ENCODE data around the gene RPL38.

Gene RPL38

DNA sequence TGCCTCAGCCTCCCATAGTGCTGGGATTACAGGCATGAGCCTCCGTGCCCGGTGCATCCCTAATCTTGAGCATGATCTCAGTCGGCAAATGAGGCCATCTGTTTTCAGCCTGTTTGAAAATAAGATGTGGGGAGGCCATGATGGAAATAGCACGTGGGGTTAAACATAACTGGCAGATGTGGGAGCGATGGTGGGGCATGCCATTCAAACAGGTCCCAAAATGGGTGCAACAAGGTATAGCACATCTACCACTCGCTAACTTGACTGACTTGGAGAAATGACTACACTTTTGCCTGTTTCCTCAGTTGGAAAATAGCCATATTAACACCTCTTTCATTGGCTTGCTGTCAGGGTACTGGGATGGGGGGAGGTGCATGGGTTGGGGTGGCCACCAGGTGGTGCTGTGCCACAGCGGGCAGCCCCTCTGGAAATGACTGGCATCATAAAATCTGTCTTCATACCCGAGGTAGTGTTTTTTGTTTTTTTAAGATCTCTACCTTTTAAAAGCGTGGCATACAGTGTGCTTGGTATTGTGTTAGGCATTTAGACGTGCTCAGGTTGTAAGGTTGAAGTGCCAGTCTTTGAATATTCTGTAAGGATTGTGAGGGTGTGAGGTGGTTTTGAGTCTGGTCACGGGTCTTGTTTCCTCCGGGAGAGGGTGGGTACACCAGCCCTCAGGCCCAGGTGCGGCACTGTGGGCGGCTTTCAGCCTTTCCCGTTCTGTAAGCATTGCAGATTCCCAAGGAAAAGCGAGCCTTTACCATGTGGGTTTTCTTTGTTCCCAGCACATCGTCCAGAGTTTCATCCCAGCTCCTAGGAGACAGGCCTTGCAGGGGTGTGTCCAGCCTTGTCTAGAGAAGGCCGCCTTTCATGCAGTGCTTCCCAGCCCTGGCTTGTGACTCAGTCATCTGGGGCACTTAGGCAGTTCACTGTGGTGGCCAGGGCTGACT, 7.0 kb downstream of the RPL38 start:
- DNase-seq (ENCODE audit: insufficient read length, low spot score) (peak; percentile 82), FAIRE-seq (no peak)
- TF ChIP-seq POLR2A (IDR thresholded peaks at IDR 0.05; ENCODE audit: low read depth, low read length) = no peak

DNA sequence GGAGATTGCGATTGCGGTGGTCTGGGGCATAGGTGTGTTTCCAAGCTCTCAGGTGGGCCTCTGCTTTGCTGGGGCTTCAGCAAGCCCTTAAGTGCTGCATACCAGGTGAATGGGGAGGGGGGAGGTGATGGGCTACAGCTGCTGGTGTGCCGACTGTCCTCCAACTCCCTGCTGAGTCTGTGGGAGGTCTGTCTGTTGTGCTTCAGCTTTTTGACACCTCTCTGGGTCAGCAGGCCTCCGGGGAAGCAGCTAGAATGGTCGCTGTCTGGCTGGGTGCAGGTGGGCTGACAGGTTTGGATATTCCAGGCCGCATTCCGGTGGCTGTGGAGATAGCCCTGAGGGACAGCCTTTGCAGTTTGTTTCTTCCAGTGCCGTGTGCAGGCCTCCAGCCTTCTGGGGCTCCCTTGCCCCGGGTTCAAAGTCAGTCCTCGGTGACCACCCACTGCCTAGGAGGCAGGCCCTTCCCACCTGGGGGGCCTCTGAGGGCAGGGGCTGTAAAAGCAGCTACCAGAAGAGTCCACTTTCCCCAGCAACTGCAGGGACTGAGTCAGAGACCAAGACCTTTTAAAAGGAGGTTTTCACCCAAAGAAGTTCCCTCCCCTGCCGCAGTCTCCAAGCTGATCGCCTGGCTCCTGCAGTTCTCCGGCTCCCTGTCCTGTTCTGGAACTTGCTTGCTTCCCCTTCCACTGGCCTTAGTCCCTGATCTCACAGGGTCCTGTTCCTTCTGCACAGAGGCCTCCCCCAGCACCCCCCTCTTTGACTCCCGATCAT, 7.8 kb downstream of the RPL38 start:
- no peak for TF ChIP-seq POLR2A (IDR thresholded peaks at IDR 0.05; ENCODE audit: low read depth, low read length)
- DNase-seq (ENCODE audit: insufficient read length, low spot score) (no peak), FAIRE-seq (no peak)

DNA sequence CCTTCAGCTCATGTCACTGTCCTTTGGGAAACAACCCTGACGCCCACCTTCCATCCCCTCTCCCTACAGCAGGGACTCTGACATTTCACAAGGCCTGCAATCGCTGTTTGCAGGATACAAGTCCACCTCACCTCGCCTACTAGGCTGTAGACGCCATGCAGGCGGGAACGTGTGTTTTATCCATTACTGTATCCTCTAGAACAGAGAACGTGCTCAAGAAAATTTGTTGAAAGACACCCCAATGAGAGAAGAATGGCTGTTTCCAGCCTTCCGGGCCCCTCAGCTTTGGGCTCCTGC, 8.4 kb downstream of the RPL38 start:
- DNase-seq (ENCODE audit: insufficient read length, low spot score) = no peak

DNA sequence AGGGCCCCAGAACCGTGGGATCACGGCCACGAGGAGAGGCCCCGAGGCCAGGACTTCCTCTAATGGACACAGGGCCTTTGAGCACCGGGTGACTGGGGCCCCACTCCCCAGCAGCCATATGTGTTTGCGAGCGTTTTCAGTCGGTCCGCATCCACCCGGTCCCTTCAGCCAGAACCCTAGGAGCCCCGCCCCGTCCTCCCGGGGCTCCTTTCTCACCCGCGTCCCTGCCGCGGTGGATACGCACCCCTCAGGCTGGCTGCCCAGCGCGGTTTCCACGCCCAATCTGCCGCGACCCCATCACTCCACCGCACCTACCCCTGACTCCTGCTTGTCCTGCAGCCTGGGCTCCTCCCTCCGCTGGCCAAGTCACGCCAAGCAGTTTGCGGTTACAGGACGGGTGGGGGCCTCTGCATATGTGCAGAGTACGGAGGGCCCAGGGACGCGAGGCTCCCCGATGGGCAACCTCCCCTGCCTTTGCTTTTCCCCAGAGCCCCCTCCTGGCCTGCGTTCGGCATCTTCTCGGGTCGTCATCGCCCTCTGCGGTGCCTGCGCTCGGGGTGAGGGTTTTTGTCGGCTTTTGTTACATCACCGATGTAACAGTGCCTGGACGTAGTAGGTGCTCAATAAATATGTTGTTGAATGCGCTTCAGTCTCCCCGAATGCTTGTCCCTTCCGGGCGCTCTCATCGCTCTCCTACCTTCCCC, 8.9 kb downstream of the RPL38 start:
- FAIRE-seq (no peak), DNase-seq (ENCODE audit: insufficient read length, low spot score) (no peak)
- TF ChIP-seq POLR2A (IDR thresholded peaks at IDR 0.05; ENCODE audit: low read depth, low read length) = no peak

More for the DNA sequence above, 8.4 kb downstream of the RPL38 start:
- no peak for TF ChIP-seq POLR2A (IDR thresholded peaks at IDR 0.05; ENCODE audit: low read depth, low read length)
- no peak for FAIRE-seq

DNA sequence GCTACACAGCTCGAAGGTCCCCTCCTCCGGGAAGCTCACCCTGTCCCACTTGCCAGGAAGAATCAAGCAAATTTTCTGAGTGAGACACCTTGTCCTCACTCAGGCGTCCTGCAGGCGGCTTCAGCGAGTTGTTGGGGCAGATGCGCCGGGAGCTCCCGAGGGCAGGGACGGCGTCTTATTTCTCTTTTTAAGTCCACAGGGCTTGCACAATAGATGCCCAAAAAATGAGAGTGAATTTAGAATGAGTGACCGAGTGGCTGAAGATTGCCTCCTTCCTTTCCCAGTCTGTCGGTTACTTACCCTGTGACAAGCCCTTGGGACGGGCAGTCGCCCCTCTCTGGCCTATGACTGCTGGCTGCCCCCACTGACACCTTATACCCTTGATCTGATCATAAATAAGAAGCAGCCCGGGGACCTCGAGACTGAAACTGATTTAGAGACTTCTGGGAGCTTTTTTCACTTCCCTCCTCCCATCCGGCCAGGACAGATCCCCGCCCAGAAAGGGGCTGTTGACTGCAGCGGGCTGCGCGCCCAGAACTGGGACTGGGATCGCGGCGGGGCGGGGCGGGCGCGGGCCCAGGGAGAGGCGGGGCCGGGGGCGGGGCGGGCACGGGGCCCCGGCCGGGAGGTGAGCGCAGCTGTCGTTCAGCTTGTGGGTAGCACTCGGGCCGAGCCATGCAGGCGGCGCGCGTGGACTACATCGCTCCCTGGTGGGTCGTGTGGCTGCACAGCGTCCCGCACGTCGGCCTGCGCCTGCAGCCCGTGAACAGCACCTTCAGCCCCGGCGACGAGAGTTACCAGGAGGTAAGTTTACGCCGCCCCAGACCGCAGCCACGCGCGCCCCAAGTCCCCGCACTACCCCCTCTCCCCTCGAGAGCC, 9.7 kb downstream of the RPL38 start, which contains the start of gene TTYH2:
Gene TTYH2, plus strand, starts transcription at position 659 of the 879 bp plus-strand sequence. Its CDS starts 17 bp downstream, at position 676.
- DNase-seq (ENCODE audit: insufficient read length, low spot score) (peak; percentile 92), FAIRE-seq (no peak)
- TF ChIP-seq POLR2A (IDR thresholded peaks at IDR 0.05; ENCODE audit: low read depth, low read length) = peak; percentile 61

DNA sequence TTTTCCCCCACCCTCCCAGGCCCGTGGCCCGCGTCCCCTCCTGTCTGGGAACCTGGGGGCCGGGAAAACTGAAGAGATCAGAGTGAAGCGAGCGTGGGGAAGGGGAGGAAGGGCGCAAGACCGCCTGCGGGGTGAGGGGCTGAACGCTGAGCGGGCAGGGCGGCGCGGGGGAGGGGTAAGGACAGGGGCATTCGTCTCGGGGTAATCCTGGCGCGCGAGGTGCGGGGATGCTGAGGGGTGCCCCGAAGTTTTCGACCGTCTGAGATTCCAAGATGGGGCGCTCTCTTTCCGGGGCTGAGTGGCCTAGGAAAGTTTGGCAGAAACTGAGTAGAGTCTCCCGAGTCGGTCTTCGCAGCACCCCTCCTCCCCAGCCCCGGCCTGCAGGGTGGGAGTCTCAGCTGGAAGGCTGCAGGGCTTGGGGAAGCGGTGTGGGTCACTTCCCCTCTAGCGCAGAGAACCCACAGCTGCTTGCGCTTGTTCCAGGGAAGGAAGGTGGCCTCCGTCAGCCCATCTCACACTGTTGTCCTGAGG, 10.4 kb downstream of the RPL38 start:
- TF ChIP-seq POLR2A (IDR thresholded peaks at IDR 0.05; ENCODE audit: low read depth, low read length) = no peak
- FAIRE-seq = no peak
- DNase-seq (ENCODE audit: insufficient read length, low spot score) = no peak

DNA sequence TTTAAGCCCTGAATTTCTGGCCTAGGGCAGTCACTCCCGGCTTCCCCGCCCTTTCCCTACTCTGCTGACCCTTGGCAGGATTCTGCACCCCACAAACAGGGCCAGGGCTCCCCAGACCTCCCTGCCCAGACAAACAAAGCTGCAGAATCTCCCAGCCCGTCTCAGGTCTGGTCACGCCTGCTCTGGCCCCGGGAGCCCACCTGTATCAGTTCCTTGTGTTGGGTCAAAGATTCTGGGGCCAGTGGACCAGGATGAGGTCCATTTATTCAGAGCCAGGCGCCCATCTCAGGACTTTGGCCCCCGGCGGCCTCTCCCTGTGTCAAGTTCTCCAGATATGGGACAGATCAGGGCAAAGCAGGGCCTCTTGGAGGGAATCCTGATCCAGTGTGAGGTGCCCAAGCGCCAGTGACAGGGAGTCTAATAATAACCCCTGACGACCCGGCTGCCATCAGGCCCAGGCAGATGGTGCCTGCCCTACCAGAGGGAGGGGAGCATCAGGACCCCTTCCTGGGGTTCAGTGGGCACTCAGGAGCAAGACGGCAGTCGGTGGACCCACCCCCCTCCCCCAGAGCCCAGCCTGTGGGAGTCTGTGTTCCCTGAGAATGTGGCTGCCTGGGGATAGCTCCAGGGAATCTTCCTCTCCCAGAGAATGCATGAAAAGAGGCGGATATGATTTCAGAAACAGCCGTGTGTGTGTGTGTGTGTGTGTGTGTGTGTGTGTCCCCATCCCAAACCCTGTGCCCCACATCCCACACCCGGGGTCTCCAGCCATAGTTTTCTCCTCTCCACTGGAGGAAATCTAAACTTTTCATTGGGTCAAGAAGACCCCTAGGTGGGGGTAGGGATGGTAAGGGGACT, 11.2 kb downstream of the RPL38 start:
- DNase-seq (ENCODE audit: insufficient read length, low spot score) (no peak), FAIRE-seq (no peak)
- TF ChIP-seq POLR2A (IDR thresholded peaks at IDR 0.05; ENCODE audit: low read depth, low read length) = no peak

DNA sequence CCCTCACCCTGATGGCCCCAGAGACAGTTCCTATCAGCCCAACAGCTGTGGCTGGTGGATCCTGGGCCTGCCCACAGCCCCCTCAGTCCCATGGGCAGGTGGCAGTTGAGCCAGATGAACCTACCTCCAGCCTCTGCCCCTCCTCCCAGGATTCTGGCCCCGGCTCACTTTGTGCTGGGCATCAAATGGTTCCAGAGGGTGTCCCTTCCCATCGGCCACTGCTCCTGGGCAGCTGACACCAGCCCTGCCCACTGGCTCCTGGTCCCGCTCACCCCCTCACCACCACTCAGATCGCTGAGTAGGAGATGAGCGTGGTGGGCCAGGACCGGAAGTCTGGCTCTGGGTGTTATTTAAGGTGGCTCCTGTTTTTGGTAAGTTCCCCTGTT, 11.9 kb downstream of the RPL38 start:
- TF ChIP-seq POLR2A (IDR thresholded peaks at IDR 0.05; ENCODE audit: low read depth, low read length) = no peak
- no peak for DNase-seq (ENCODE audit: insufficient read length, low spot score)
- FAIRE-seq = no peak

DNA sequence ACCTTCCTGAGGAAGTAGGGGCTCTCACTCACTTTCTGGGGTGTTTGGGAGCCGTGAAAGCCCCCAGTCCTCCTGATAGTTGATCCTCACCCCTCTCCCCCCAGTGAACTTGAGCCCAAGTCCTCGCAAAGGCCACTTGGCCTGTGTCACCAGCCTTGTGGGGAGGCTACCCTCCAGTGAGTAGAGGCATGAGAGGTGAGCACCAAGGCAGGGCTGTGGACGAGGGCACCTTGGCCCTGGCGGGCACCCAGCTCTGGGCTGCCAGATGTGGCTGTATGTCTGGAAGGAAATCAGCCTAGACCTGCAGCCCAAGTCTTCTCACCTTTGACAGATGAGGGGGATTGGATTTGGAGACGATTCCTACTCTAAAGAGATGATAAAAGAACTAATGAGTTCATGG, 13.0 kb downstream of the RPL38 start:
- DNase-seq (ENCODE audit: insufficient read length, low spot score) (no peak), FAIRE-seq (no peak)
- no peak for TF ChIP-seq POLR2A (IDR thresholded peaks at IDR 0.05; ENCODE audit: low read depth, low read length)

DNA sequence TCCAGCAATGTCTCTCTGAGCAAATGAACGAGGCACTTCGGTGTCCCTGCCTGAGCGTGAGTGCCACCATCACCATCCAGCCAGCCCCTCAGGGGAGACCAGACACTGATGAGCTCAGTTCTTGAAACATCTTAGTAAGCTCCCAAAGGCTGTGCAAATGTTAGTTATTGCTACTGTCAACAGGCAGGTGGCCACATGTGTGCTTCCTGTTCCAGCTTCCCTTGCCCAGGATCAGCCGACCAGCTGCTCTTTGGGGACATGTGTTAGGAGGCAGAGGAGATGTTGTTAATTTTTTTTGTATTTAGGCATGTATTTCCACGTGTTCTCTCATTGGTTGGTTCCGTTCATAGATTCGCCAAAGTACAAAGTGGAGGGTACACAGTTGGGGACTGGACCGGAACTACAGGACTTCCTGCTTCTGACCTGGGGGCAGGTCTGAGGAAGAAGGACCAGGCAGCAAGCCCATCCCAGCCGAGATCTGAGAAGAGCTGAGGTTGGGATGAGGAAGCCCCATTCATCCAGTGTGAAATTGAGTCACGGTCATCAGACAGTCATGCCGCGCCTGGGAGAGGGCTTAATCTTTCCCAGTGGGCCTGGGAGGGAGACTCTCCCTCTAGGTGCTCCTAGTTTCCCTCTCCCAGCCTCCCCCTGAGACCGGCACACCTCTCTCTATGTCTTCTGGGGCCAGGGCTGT, 13.7 kb downstream of the RPL38 start:
- TF ChIP-seq POLR2A (IDR thresholded peaks at IDR 0.05; ENCODE audit: low read depth, low read length) = no peak
- FAIRE-seq (no peak), DNase-seq (ENCODE audit: insufficient read length, low spot score) (no peak)

DNA sequence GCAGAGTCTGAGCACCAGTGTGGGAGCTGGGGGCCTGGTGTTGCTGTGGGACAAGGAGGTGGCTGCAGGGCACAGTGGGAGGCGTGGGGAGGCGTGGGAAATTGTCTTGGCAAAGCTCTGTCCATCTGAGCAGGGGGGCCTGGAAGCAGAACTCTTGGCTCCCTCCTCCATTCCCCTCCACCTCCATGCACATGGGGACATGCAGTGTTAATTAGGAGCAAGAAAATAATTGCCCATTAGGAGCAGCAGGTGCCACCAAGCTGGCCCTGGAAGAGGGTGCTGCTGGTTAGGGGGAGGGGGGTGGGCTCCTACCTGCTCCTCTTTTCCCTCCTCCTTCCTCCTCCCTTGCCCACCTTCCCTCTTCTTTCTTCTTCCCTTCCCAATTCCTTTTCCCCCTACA, 14.4 kb downstream of the RPL38 start:
- no peak for FAIRE-seq
- TF ChIP-seq POLR2A (IDR thresholded peaks at IDR 0.05; ENCODE audit: low read depth, low read length) = no peak
- no peak for DNase-seq (ENCODE audit: insufficient read length, low spot score)

DNA sequence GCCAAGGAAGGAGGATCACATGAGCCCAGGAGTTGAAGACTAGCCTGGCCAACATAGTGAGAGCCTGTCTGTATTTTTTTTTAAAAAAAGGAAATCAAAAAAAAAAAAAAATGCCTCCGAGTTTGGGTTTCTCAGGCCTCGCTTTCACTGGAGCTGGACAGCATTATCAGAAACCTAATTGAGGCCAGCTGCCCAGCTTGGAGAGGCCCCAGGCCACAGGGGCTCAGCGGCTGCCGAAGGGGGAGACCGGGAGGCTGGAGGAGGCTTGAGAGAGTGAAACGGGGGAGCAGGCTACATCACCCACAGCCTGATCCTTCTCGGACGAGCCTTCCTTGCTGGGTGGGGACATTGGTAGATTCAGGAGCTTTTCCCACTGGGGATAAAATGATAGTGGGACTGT, 15.0 kb downstream of the RPL38 start:
- DNase-seq (ENCODE audit: insufficient read length, low spot score) (no peak), FAIRE-seq (no peak)
- TF ChIP-seq POLR2A (IDR thresholded peaks at IDR 0.05; ENCODE audit: low read depth, low read length) = no peak

Data from H54 (cell line).